Measurements from ENCODE around the gene NT5E. TPM values are rescaled to one million over a fixed set of nuclear protein-coding genes. Genes with fewer than 3 reads are reported as not detected.

Gene NT5E
- total and polyA plus RNA-seq, 2 of the 13 experiments (the other 11 are each of a cell fraction or from before 2014, with no cell fraction given): 9.5 to 33.0 TPM

DNA sequence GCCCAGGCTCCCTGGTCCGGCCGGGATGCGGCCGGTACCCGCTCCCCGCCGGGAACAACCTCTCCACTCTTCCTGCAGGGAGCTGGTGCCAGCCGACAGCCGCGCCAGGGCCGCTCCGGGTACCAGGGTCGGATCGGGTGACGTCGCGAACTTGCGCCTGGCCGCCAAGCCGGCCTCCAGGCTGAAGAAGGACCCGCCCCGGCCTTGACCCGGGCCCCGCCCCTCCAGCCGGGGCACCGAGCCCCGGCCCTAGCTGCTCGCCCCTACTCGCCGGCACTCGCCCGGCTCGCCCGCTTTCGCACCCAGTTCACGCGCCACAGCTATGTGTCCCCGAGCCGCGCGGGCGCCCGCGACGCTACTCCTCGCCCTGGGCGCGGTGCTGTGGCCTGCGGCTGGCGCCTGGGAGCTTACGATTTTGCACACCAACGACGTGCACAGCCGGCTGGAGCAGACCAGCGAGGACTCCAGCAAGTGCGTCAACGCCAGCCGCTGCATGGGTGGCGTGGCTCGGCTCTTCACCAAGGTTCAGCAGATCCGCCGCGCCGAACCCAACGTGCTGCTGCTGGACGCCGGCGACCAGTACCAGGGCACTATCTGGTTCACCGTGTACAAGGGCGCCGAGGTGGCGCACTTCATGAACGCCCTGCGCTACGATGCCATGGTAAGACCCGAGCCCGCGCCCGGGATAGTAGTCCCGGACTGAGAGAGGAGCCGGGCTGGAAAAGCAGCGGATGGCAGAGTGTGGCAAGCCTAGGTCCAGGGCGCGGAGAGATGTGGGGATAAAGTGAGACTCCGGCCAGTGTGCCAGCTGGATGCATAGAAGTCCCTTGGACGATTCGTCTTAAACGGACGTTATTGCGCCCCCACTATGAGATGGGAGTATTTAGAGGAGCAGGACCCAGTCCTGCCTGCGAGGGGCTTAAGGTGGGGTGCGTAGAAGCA is at the start of gene NT5E (continued):
- TF ChIP-seq, protein P1, sequence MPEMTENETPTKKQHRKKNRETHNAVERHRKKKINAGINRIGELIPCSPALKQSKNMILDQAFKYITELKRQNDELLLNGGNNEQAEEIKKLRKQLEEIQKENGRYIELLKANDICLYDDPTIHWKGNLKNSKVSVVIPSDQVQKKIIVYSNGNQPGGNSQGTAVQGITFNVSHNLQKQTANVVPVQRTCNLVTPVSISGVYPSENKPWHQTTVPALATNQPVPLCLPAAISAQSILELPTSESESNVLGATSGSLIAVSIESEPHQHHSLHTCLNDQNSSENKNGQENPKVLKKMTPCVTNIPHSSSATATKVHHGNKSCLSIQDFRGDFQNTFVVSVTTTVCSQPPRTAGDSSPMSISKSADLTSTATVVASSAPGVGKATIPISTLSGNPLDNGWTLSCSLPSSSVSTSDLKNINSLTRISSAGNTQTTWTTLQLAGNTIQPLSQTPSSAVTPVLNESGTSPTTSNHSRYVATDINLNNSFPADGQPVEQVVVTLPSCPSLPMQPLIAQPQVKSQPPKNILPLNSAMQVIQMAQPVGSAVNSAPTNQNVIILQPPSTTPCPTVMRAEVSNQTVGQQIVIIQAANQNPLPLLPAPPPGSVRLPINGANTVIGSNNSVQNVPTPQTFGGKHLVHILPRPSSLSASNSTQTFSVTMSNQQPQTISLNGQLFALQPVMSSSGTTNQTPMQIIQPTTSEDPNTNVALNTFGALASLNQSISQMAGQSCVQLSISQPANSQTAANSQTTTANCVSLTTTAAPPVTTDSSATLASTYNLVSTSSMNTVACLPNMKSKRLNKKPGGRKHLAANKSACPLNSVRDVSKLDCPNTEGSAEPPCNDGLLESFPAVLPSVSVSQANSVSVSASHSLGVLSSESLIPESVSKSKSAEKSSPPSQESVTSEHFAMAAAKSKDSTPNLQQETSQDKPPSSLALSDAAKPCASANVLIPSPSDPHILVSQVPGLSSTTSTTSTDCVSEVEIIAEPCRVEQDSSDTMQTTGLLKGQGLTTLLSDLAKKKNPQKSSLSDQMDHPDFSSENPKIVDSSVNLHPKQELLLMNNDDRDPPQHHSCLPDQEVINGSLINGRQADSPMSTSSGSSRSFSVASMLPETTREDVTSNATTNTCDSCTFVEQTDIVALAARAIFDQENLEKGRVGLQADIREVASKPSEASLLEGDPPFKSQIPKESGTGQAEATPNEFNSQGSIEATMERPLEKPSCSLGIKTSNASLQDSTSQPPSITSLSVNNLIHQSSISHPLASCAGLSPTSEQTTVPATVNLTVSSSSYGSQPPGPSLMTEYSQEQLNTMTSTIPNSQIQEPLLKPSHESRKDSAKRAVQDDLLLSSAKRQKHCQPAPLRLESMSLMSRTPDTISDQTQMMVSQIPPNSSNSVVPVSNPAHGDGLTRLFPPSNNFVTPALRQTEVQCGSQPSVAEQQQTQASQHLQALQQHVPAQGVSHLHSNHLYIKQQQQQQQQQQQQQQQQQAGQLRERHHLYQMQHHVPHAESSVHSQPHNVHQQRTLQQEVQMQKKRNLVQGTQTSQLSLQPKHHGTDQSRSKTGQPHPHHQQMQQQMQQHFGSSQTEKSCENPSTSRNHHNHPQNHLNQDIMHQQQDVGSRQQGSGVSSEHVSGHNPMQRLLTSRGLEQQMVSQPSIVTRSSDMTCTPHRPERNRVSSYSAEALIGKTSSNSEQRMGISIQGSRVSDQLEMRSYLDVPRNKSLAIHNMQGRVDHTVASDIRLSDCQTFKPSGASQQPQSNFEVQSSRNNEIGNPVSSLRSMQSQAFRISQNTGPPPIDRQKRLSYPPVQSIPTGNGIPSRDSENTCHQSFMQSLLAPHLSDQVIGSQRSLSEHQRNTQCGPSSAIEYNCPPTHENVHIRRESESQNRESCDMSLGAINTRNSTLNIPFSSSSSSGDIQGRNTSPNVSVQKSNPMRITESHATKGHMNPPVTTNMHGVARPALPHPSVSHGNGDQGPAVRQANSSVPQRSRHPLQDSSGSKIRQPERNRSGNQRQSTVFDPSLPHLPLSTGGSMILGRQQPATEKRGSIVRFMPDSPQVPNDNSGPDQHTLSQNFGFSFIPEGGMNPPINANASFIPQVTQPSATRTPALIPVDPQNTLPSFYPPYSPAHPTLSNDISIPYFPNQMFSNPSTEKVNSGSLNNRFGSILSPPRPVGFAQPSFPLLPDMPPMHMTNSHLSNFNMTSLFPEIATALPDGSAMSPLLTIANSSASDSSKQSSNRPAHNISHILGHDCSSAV (CRISPR knock-in tag; IDR thresholded peaks at IDR 0.05; ENCODE audit: borderline replicate concordance): no peak
- TF ChIP-seq ZNF20 (CRISPR knock-in tag; IDR thresholded peaks at IDR 0.05) (no peak), ZFP37 (CRISPR knock-in tag; IDR thresholded peaks at IDR 0.05; ENCODE audit: borderline replicate concordance) (no peak; the same call in 1 of the 2 replicates), ZNF510 (CRISPR knock-in tag; IDR thresholded peaks at IDR 0.05; ENCODE audit: low read depth) (peak; percentile 45; the same call in 1 of the 2 replicates), ZNF282 (IDR thresholded peaks at IDR 0.05; ENCODE audit: partially characterized antibody) (no peak), IKZF4 (CRISPR knock-in tag; IDR thresholded peaks at IDR 0.05; ENCODE audit: borderline replicate concordance, low read depth, not compliant biosample characterization) (no peak), HMG20B (CRISPR knock-in tag; conservative IDR thresholded peaks at IDR 0.05) (no peak), MXI1 (IDR thresholded peaks at IDR 0.05; ENCODE audit: borderline replicate concordance, low read depth, low read length) (0 out of 3 replicates have a peak, but pooled peaks have one; percentile 19), TAF15 (IDR thresholded peaks at IDR 0.05; ENCODE audit: low read depth, low read length, poor library complexity, severe bottlenecking) (no peak)
- TF ChIP-seq, protein P2, sequence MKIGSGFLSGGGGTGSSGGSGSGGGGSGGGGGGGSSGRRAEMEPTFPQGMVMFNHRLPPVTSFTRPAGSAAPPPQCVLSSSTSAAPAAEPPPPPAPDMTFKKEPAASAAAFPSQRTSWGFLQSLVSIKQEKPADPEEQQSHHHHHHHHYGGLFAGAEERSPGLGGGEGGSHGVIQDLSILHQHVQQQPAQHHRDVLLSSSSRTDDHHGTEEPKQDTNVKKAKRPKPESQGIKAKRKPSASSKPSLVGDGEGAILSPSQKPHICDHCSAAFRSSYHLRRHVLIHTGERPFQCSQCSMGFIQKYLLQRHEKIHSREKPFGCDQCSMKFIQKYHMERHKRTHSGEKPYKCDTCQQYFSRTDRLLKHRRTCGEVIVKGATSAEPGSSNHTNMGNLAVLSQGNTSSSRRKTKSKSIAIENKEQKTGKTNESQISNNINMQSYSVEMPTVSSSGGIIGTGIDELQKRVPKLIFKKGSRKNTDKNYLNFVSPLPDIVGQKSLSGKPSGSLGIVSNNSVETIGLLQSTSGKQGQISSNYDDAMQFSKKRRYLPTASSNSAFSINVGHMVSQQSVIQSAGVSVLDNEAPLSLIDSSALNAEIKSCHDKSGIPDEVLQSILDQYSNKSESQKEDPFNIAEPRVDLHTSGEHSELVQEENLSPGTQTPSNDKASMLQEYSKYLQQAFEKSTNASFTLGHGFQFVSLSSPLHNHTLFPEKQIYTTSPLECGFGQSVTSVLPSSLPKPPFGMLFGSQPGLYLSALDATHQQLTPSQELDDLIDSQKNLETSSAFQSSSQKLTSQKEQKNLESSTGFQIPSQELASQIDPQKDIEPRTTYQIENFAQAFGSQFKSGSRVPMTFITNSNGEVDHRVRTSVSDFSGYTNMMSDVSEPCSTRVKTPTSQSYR (CRISPR knock-in tag; IDR thresholded peaks at IDR 0.05; ENCODE audit: borderline replicate concordance): no peak
- TF ChIP-seq, protein P3, sequence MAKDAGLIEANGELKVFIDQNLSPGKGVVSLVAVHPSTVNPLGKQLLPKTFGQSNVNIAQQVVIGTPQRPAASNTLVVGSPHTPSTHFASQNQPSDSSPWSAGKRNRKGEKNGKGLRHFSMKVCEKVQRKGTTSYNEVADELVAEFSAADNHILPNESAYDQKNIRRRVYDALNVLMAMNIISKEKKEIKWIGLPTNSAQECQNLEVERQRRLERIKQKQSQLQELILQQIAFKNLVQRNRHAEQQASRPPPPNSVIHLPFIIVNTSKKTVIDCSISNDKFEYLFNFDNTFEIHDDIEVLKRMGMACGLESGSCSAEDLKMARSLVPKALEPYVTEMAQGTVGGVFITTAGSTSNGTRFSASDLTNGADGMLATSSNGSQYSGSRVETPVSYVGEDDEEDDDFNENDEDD (CRISPR knock-in tag; IDR thresholded peaks at IDR 0.05; ENCODE audit: borderline replicate concordance): no peak; the same call in 1 of the 2 replicates
- TF ChIP-seq, protein P4, sequence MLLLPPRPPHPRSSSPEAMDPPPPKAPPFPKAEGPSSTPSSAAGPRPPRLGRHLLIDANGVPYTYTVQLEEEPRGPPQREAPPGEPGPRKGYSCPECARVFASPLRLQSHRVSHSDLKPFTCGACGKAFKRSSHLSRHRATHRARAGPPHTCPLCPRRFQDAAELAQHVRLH (CRISPR knock-in tag; IDR thresholded peaks at IDR 0.05; ENCODE audit: borderline replicate concordance, low read depth): no peak

All from HepG2 (cell line).